Mononuclear cell (primary cell): ENCODE results near the gene SGTA. TPM values are rescaled to one million over a fixed set of nuclear protein-coding genes. Genes with fewer than 3 reads are reported as not detected.
"Not testable (repeated sequence)": the region's sequence is repeated elsewhere in the genome, so short reads cannot be mapped to it uniquely, and the experiment has no call there.

Source experiments
- H3K27me3 ChIP-seq: 2 replicates; pipeline ENCODE4 v1.6.0; 2011; ENCODE audit warnings: low read length, control low read depth; ENCODE audit not compliant: insufficient read depth
- H3K4me1 ChIP-seq: 2 replicates; pipeline ENCODE4 v1.5.1; 2011; ENCODE audit warnings: mild to moderate bottlenecking, low read length, control low read depth; ENCODE audit not compliant: insufficient read depth
- H3K4me3 ChIP-seq: 2 replicates; pipeline ENCODE4 v1.5.1; 2011; ENCODE audit warnings: mild to moderate bottlenecking, low read length, moderate library complexity
- H3K9me3 ChIP-seq: 2 replicates; pipeline ENCODE4 v1.5.1; 2011; ENCODE audit warnings: low read depth, mild to moderate bottlenecking, control low read depth, low read length
- total RNA-seq: library from RNA; depleted of rRNA; stranded (reverse); fragments of >200 nt; gene quantifications from one replicate; pipeline ENCODE4 v1.2.3, GENCODE V29; 2012

Gene SGTA, protein sequence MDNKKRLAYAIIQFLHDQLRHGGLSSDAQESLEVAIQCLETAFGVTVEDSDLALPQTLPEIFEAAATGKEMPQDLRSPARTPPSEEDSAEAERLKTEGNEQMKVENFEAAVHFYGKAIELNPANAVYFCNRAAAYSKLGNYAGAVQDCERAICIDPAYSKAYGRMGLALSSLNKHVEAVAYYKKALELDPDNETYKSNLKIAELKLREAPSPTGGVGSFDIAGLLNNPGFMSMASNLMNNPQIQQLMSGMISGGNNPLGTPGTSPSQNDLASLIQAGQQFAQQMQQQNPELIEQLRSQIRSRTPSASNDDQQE
- total RNA-seq: 23.0 TPM

DNA sequence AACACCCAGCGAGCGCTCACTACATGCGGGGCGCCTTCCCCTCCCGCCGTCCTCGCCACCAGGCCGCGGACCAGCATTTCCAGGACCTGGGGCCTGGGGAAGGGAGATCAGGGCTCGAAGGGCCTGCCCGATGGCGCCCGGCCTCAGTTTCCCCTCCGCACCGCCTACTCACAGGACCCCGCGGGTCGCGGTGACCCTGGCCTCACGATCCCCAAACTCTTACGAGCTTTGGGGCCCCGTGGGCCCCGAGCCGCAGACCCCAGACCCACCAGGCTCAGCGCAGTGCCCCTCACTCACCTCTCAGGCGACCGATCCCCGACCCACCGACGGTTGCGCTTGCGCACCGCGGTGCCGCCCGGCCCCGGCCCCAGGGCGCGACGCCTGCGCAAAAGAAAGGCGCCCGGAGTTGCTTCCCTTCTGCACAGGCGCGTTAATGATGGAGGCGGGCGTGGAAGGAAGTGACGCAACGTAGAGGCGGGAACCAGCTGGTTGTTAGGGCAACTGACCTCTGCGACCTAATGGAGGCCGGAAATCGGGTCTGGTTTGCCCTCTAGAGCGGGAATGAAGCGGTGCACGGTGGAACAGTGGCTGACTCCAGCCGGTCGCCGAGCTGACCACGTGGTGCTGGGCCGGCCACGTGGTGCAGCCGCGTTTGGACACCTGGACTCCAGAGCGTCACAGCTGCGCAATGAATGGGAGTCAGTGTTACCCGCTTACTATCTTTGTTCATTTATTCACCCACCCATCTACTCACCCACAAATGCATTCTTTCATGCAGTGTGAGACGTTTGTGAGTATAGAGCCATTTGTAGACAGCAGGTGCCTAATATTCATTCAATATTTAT lies at the start of gene SGTA:
Gene SGTA, minus strand, starts transcription at position 338 of the 845 bp plus-strand sequence. CDS start 14,205 bp downstream, outside the sequence.
- no peaks in the 10 kb centered on the region for H3K27me3 ChIP-seq
- H3K9me3 ChIP-seq: no peaks in the 10 kb centered on the region
- peak within 1 kb of the TSS; percentile 98 for H3K4me3 ChIP-seq
- H3K4me1 ChIP-seq: peaks cover 50% of the 10 kb centered on the region

DNA sequence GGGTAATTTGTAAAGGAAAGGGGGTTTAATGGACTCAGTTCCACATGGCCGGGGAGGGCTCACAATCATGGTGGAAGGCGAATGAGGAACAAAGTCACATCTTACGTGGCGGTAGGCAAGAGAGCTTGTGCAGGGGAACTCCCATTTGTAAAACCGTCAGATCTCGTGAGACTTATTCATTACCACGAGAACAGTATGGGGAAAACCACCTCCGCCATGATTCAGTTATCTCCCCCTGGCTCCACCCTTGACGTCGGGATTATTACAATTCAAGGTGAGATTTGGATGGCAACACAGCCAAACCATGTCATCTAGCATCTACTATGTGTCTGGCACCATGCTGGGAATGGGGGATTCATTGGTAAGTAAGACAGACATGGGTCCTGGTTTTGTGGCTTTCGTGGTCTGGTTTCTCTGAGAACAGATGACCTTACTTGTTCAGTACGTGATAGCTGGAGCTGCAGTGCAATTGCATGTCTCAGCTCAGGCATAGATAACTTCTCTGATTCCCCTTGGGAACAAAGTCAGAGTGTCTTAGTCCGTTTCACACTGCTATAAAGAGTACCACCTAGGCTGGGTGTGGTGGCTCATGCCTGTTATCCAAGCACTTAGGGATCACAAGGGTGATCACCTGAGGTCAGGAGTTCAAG lies 44.9 kb upstream of the SGTA start:
- Histone ChIP-seq H3K27me3 (no peaks in the 10 kb centered on the region), H3K4me3 (no peak overlapping the region), H3K9me3 (peaks cover 9% of the 10 kb centered on the region)

DNA sequence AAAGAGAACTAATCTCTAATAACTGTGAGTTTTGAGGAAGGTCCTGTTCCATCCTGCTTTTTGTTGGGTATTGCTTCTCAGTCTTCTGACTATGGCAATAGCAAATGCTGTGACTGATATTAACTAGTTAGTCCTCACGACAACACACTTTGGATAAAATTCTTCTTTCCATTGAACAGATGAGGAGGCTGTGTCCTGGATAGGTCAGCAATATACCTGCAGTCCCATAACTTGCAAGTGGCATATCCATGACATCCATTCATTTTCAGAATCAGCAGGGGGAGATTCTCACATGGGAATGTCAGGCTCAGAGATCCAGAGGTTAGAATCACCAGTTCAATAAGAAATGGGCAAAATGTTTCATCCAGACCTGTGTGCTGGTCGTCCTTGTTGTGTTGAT lies 43.9 kb upstream of the SGTA start:
- Histone ChIP-seq H3K4me1 (no peaks in the 10 kb centered on the region), H3K9me3 (no peaks in the 10 kb centered on the region)

More for the DNA sequence above, 44.9 kb upstream of the SGTA start:
- no peaks in the 10 kb centered on the region for H3K4me1 ChIP-seq

DNA sequence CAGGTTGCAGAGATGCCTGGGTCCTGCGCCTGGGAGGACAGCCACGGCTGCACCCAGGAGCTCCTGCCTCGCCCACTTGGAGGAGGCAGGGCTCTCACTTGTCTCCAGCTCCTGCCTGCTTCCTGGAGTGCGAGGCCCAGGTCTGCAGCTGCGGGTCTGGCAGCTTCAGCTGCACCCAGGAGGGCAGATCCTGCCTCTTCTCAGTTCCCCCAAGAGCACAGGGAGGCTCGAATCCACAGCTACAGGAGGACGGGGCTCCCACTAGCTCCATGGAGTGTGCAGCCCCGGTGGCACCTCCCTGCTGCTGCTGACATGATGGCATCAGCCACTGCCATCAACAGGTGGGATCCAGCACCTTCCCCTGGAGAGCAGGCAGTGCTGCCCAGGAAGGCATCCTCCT lies 41.1 kb upstream of the SGTA start:
- no peaks in the 10 kb centered on the region for H3K9me3 ChIP-seq
- no peak overlapping the region for H3K4me3 ChIP-seq
- peaks cover 14% of the 10 kb centered on the region for H3K4me1 ChIP-seq

More for the DNA sequence above, 43.9 kb upstream of the SGTA start:
- H3K27me3 ChIP-seq: no peaks in the 10 kb centered on the region
- H3K4me3 ChIP-seq: no peak overlapping the region

DNA sequence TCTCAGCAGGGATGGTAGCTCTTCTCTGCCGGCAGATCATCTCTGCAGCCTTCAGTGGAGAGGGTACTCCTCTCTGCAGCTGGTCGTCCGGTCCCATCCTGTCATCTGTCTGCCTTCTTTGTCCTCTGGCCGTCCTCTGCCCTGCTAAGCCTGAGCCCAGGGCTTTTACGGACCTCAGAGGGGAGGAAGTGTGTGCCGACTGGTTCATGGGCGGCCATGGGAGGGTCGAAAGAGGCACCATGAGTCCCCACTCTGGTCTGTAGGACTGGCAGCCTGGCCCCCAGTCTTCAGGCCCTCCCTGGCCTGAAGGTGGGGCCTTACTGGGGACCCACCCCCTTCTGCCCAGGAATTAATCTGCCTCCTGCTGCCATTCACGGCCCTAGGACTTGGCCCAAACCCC lies 40.6 kb upstream of the SGTA start:
- no peaks in the 10 kb centered on the region for H3K9me3 ChIP-seq
- no peak overlapping the region for H3K4me3 ChIP-seq
- H3K27me3 ChIP-seq: no peaks in the 10 kb centered on the region
- peaks cover 14% of the 10 kb centered on the region for H3K4me1 ChIP-seq

More for the DNA sequence above, 41.1 kb upstream of the SGTA start:
- H3K27me3 ChIP-seq: no peaks in the 10 kb centered on the region

DNA sequence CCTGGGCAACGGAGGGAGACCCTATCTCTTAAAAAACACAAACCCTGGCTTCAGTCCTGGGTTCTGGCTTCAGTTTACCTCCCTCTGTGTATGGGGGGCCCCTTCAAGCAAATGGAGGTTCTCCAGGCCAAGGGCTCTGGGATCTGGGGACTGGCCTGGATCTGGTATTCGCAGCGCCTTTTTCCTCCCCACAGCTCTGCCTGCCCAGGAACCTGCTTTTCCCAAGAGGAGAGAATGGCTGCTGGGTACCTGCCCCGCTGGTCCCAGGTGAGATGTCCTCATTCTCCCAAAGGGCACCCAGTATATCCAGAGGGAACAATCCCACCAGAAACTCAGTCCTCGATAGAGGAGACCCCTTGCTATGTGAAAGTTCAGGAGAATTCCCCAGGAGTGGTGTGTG lies 39.8 kb upstream of the SGTA start:
- Histone ChIP-seq H3K27me3 (no peaks in the 10 kb centered on the region), H3K4me3 (no peak overlapping the region), H3K9me3 (no peaks in the 10 kb centered on the region), H3K4me1 (peaks cover 14% of the 10 kb centered on the region)

DNA sequence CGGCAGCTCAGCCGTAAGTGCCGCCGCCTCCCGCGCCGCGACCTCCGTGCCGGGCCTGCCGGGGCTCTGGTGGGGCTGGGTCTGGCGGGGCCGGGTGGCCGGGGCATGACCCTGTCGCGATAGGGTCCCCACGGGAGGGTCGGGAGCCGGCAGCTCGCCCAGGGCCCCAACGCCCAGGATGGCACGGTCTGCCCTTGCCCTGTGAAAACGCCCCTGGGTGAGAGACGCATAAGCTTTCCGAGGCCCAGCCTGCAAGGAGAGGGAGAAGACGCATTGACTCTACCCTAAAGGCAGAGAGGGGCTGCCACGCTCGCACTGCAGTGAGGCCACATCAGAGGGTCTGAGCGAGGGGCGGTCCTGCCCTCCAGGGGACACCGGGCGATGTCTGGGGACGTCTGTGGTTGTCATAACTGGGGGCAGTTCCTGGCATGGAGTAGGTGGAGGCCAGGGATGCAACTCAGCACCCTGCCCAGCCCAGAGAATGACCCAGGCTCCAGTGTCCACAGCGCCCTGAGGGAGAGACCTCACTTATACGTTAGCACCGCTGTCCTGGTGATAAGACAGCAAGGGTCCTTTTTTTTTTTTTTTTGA lies 37.1 kb upstream of the SGTA start:
- peak overlapping the region; percentile 61 for H3K4me3 ChIP-seq
- no peaks in the 10 kb centered on the region for H3K9me3 ChIP-seq
- no peaks in the 10 kb centered on the region for H3K27me3 ChIP-seq
- H3K4me1 ChIP-seq: peaks cover 14% of the 10 kb centered on the region

DNA sequence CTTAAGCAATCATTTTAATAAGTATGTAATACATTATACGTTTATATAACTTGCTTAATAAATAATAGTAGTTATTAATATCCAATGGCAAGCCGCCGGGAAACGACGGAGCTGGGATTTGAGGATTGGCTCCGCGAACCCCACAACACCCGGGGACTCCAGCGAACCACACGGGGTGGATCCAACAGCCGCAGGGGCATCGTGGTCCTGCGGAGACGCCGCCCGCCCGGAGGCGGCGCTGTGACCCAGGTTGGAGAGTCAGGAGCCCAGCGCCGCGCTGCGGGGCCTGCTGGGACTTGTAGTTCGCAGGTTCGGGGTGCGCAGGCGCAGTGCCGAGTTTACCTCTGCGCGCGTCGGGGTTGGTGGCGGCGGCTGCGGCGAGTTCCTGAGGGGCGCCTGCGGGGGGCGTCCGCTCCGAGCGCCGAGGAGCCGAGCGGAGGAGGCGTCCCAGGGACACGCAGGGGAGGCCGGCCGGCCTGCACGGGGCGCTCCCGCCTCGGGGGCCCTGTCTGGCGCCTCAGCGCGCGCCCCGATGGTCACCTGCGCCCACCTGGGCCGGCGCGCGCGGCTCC lies 36.6 kb upstream of the SGTA start, which contains the start of gene ZNF554:
Gene ZNF554, plus strand, starts transcription at position 329 of the 572 bp plus-strand sequence. Its CDS starts 204 bp downstream, at position 533.
- Histone ChIP-seq H3K9me3 (no peaks in the 10 kb centered on the region), H3K27me3 (no peaks in the 10 kb centered on the region), H3K4me3 (peak within 1 kb of the TSS; percentile 61), H3K4me1 (peaks cover 14% of the 10 kb centered on the region)

DNA sequence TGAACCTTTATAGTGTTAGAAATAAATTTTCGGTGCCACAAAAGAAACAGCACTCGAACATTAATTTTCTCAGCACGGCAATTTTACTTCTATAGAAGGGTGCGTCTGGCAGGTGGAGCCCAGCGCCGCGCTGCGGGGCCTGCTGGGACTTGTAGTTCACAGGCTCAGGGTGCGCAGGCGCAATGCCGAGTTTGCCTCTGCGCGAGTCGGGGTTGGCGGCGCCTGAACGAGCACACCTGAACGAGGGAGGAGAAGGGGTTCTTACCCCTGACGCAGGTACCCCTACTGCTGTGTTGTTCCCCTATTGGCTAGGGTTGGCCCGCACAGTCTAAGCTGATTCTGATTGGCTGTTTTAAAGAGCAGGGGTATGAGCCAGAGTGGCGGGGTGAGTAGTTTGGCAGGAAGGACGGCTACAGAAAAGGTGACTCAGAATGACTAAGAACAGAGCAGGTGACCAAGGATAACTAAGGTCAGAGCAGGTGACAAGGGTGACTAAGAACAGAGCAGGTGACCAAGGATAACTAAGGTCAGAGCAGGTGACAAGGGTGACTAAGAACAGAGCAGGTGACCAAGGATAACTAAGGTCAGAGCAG lies 34.3 kb upstream of the SGTA start:
- H3K27me3 ChIP-seq, H3K9me3 ChIP-seq, H3K4me3 ChIP-seq: not testable (repeated sequence)
- peaks cover 14% of the 10 kb centered on the region for H3K4me1 ChIP-seq

DNA sequence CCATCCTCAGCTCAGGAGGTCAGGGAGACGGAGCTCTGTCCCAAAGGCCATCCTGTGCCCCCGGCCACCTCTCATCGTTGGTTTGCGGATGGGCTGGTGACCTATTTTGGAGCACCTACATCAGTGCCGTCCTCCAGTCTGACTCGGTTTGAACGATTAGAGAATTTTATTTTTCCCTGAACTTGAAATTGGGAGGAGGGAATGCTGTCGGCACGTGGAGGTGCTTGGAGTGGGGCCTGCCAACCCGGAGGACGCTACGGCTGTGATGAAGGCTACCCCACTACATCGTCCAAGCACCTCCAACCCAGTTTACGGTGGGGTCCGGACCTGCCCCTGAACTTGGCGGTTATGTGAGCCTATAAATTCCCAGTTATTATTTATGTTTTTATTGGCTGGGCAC lies 33.6 kb upstream of the SGTA start:
- Histone ChIP-seq H3K9me3 (no peaks in the 10 kb centered on the region), H3K4me1 (peaks cover 14% of the 10 kb centered on the region), H3K27me3 (no peaks in the 10 kb centered on the region), H3K4me3 (no peak overlapping the region)

DNA sequence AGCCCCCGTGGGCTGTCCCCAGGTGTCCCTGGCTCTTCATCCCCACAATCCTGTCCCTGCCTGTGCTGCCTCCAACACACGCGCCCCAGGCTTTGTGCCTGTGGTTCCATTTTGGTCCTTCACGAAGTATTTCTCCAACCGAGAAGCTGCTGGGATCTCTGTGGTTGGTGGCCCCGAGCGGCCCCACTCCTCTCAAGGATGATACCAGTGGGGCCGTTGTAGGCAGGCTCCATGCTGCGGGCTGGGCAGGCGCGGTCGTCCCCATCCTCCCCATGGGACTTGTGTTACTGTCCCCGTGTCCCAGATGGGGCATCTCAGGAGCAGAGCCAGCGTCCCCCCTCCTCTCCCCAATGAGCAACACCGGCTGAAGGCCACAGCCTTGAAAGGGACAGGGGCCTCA lies 32.9 kb upstream of the SGTA start:
- H3K4me1 ChIP-seq: peaks cover 12% of the 10 kb centered on the region
- H3K9me3 ChIP-seq: no peaks in the 10 kb centered on the region
- H3K4me3 ChIP-seq: no peak overlapping the region
- no peaks in the 10 kb centered on the region for H3K27me3 ChIP-seq

DNA sequence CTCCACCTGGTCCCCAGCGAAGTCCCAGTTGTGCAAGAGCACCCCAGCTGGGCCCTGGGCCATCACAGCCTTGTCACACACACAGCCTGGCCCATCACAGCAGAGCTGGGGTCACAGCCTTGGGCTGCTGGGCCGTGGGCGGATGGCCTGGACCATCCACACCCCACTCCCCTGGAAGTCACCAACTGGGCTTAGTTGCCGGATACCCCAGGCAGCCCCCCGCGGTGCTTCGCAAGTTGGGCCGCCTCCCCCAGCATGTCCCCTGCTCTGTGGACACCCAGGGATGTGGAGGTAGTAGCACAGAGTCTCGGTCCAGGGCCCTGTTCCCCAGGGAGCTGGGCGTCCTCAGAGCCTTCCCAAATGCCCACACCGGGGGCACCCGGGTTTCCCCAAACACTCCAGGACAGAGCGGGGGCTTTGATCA lies 32.1 kb upstream of the SGTA start:
- Histone ChIP-seq H3K4me3 (no peak overlapping the region), H3K4me1 (peaks cover 5% of the 10 kb centered on the region), H3K27me3 (no peaks in the 10 kb centered on the region), H3K9me3 (no peaks in the 10 kb centered on the region)

DNA sequence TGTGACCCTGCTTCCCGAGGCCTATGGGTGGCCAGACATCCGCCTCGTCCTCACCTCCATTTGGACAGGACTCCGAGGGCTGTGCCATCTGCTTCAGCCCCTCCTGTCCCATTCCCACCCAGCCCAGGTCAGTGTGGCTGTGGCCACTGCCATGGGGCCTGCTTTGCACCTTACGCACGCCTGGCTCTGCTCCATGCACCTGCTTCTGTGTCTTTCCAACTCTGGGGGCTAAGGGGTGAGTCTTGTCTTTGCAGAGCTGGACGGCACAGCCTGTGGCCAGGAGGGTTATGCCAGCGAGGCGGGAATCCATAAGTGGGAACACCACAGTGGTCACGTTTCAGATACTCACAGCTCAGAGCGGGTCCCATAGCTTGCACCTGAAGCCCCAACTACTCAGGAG lies 31.4 kb upstream of the SGTA start:
- Histone ChIP-seq H3K9me3 (no peaks in the 10 kb centered on the region), H3K4me1 (peaks cover 3% of the 10 kb centered on the region), H3K4me3 (no peak overlapping the region), H3K27me3 (no peaks in the 10 kb centered on the region)
